NCI-H446 treated with DMSO at 0.1 percent for 48 hours (cell line): ENCODE measurements around the gene RNASE7.

Experiments
- DNase-seq: peaks from one replicate; lab custom pipeline; 2025; lab: John Stamatoyannopoulos, UW

The RNASE7 gene

GRCh38 chr14:21068521-21069387 lies 26.6 kb downstream of the RNASE7 start:
- peak; percentile 27 for DNase-seq

GRCh38 chr14:21069388-21070082 lies 27.4 kb downstream of the RNASE7 start:
- DNase-seq = no peak

GRCh38 chr14:21070083-21070609 lies 28.0 kb downstream of the RNASE7 start, which contains the start of gene ARHGEF40:
TSS of gene ARHGEF40 (plus strand) at chr14:21070304. CDS start at chr14:21070397, 93 bp downstream.
- DNase-seq = no peak

GRCh38 chr14:21070610-21071224 lies 28.6 kb downstream of the RNASE7 start:
- no peak for DNase-seq

- DNase-seq = peak; percentile 56
Measured at GRCh38 chr14:21071225-21072030, 29.3 kb downstream of the RNASE7 start.

- no peak for DNase-seq
Measured at GRCh38 chr14:21072031-21072473, 29.9 kb downstream of the RNASE7 start.

- no peak for DNase-seq
Measured at GRCh38 chr14:21072781-21073339, 30.7 kb downstream of the RNASE7 start.

- no peak for DNase-seq
Measured at GRCh38 chr14:21073921-21074320, 31.8 kb downstream of the RNASE7 start.

- DNase-seq = no peak
Measured at GRCh38 chr14:21074398-21075272, 32.5 kb downstream of the RNASE7 start.

GRCh38 chr14:21075719-21076437 lies 33.7 kb downstream of the RNASE7 start:
- DNase-seq = no peak

GRCh38 chr14:21077672-21078071 lies 35.5 kb downstream of the RNASE7 start:
- DNase-seq = no peak

- DNase-seq = no peak
Measured at GRCh38 chr14:21078287-21078686, 36.1 kb downstream of the RNASE7 start.

GRCh38 chr14:21078726-21079125 lies 36.6 kb downstream of the RNASE7 start:
- no peak for DNase-seq

GRCh38 chr14:21081521-21082142 lies 39.5 kb downstream of the RNASE7 start:
- DNase-seq = no peak

- no peak for DNase-seq
Measured at GRCh38 chr14:21083565-21084325, 41.6 kb downstream of the RNASE7 start.

GRCh38 chr14:21084396-21084795 lies 42.2 kb downstream of the RNASE7 start:
- no peak for DNase-seq

GRCh38 chr14:21084998-21085853 lies 43.1 kb downstream of the RNASE7 start:
- no peak for DNase-seq
